WTC11 (cell line): Measurements from ENCODE around the gene IFRD2. TPM values are rescaled to one million over a fixed set of nuclear protein-coding genes. Genes with fewer than 3 reads are reported as not detected.
"Not testable (repeated sequence)": the region's sequence is repeated elsewhere in the genome, so short reads cannot be mapped to it uniquely, and the experiment has no call there.

Experiments
- ATAC-seq: fragments of 200-7000 bp; cut with Tn5 transposase; 2 replicates; pipeline ENCODE4 v1.10.0; 2021; ENCODE audit warnings: mild to moderate bottlenecking, moderate library complexity
- CTCF ChIA-PET: fragments of 300-600 bp; sonication (Branson Sonifier 250); formaldehyde crosslinking; loops from one replicate; lab custom pipeline; 2021; ENCODE audit warnings: antibody characterized with exemption; lab: Charles Lee
- POLR2A ChIA-PET: fragments of 350-600 bp; sonication (Branson Sonifier 250); formaldehyde crosslinking; loops from one replicate; lab custom pipeline; 2021; ENCODE audit warnings: antibody characterized with exemption; lab: Charles Lee
- DNase-seq: peaks from one replicate; pipeline ENCODE4 v3.0.0; 2021; ENCODE audit warnings: low spot score
- H3K27ac Mint-ChIP-seq: 2 replicates; pipeline ENCODE4 v1.8.0; 2021; ENCODE audit warnings: mixed read lengths
- H3K27me3 Mint-ChIP-seq: 2 replicates; pipeline ENCODE4 v1.8.0; 2021; ENCODE audit warnings: low read depth, mild to moderate bottlenecking, moderate library complexity, mixed read lengths
- H3K36me3 Mint-ChIP-seq: 2 replicates; pipeline ENCODE4 v1.8.0; 2021; ENCODE audit warnings: mixed read lengths
- H3K4me1 Mint-ChIP-seq: 2 replicates; pipeline ENCODE4 v1.8.0; 2022; ENCODE audit warnings: mixed read lengths
- H3K4me3 Mint-ChIP-seq: 2 replicates; pipeline ENCODE4 v1.8.0; 2021; ENCODE audit warnings: mild to moderate bottlenecking, moderate library complexity, mixed read lengths
- H3K9me3 Mint-ChIP-seq: 2 replicates; pipeline ENCODE4 v1.8.0; 2021; ENCODE audit warnings: mixed read lengths
- ATF1 ChIP-seq: sonication (generic); formaldehyde crosslinking; IDR thresholded peaks from 2 replicates; pipeline ENCODE4 v1.8.1; 2023; ENCODE audit warnings: mild to moderate bottlenecking, moderate library complexity, missing genetic modification reagents
- CTCF ChIP-seq: fragments of 200-600 bp; IDR thresholded peaks from 2 replicates; pipeline ENCODE4 v1.8.0; 2022; ENCODE audit warnings: antibody characterized with exemption
- E2F1 ChIP-seq: sonication (generic); formaldehyde crosslinking; IDR thresholded peaks from 2 replicates; pipeline ENCODE4 v1.8.0; 2022; ENCODE audit warnings: mild to moderate bottlenecking, missing genetic modification reagents
- ETV6 ChIP-seq: sonication (generic); formaldehyde crosslinking; IDR thresholded peaks from 2 replicates; pipeline ENCODE4 v1.8.1; 2022; ENCODE audit warnings: mild to moderate bottlenecking, missing genetic modification reagents
- HMGA2 ChIP-seq: fragments of 250-450 bp; sonication (Bioruptor Pico); IDR thresholded peaks from 2 replicates; pipeline ENCODE4 v1.4.0; 2021; ENCODE audit warnings: mild to moderate bottlenecking, moderate library complexity
- HMGXB4 ChIP-seq: sonication (generic); formaldehyde crosslinking; IDR thresholded peaks from 2 replicates; pipeline ENCODE4 v1.8.1; 2023; ENCODE audit warnings: mild to moderate bottlenecking, moderate library complexity, missing genetic modification reagents
- MAX ChIP-seq: sonication (generic); formaldehyde crosslinking; IDR thresholded peaks from 2 replicates; pipeline ENCODE4 v1.8.0; 2022; ENCODE audit warnings: mild to moderate bottlenecking, missing genetic modification reagents
- PRDM15 ChIP-seq: sonication (generic); formaldehyde crosslinking; IDR thresholded peaks from 2 replicates; pipeline ENCODE4 v1.8.0; 2022; ENCODE audit warnings: missing genetic modification reagents
- SOX15 ChIP-seq: fragments of 250-450 bp; sonication (Bioruptor Pico); IDR thresholded peaks from 2 replicates; pipeline ENCODE4 v1.9.0; 2021; ENCODE audit warnings: mild to moderate bottlenecking
- ZBTB43 ChIP-seq: sonication (generic); formaldehyde crosslinking; IDR thresholded peaks from 2 replicates; pipeline ENCODE4 v1.8.1; 2023; ENCODE audit warnings: mild to moderate bottlenecking, missing genetic modification reagents
- ZNF121 ChIP-seq: sonication (generic); formaldehyde crosslinking; IDR thresholded peaks from 2 replicates; pipeline ENCODE4 v1.8.0; 2023; ENCODE audit warnings: missing genetic modification reagents
- ZNF232 ChIP-seq: sonication (generic); formaldehyde crosslinking; IDR thresholded peaks from 2 replicates; pipeline ENCODE4 v1.8.0; 2022; ENCODE audit warnings: mild to moderate bottlenecking, missing genetic modification reagents
- ZNF317 ChIP-seq: sonication (generic); formaldehyde crosslinking; IDR thresholded peaks from 2 replicates; pipeline ENCODE4 v1.8.1; 2023; ENCODE audit warnings: low read depth, mild to moderate bottlenecking, moderate library complexity, missing genetic modification reagents, borderline replicate concordance
- total RNA-seq: library from RNA; stranded (reverse); gene quantifications from 3 replicates; pipeline ENCODE4 v1.2.3, GENCODE V29; 2021

Gene IFRD2
- total RNA-seq, 1 experiment from 2014 or later = 92.0 TPM

- TF ChIP-seq ZBTB43 (CRISPR knock-in tag) (no peak), ZNF232 (no peak)
Measured at GRCh38 chr3:50273689-50274065, 18.6 kb downstream of the IFRD2 start (continued).

- Mint-ChIP-seq H3K9me3 (no peaks in the 10 kb centered on the region), H3K27ac (no peak overlapping the region)
Measured at GRCh38 chr3:50272911-50273688, 19.1 kb downstream of the IFRD2 start.

GRCh38 chr3:50272538-50272910, 19.7 kb downstream of the IFRD2 start:
- H3K27ac Mint-ChIP-seq, H3K36me3 Mint-ChIP-seq, DNase-seq, POLR2A ChIA-PET, H3K9me3 Mint-ChIP-seq, H3K4me3 Mint-ChIP-seq, ATAC-seq: not testable (repeated sequence)
- peaks cover 47% of the 10 kb centered on the region for H3K27me3 Mint-ChIP-seq
- H3K4me1 Mint-ChIP-seq = peaks cover 44% of the 10 kb centered on the region
- CTCF ChIA-PET = interaction anchor here (0.8 to 12.5 kb wide), 10 partner anchors 8 to 79 kb away, joined by 3 to 145 read pairs (median 5); partner anchors contain the start of gene GNAT1

More at GRCh38 chr3:50272911-50273688, 19.1 kb downstream of the IFRD2 start:
- peak overlapping the region; percentile 67 for H3K4me3 Mint-ChIP-seq
- ChIA-PET POLR2A (no interaction called here), CTCF (interaction anchor here (0.8 to 12.5 kb wide), 9 partner anchors 8 to 79 kb away, joined by 3 to 145 read pairs (median 31); partner anchors contain the start of genes GNAT1 and HYAL2)
- peaks cover 38% of the 10 kb centered on the region for H3K4me1 Mint-ChIP-seq
- DNase-seq = peak; percentile 94
- H3K27me3 Mint-ChIP-seq = peaks cover 53% of the 10 kb centered on the region
- 0 out of 2 replicates have a peak, but pooled peaks have one; percentile 49 for TF ChIP-seq ATF1 (CRISPR knock-in tag)
- TF ChIP-seq CTCF = peak; percentile 97
- TF ChIP-seq ZNF317 (CRISPR knock-in tag) = no peak
- TF ChIP-seq ETV6 (CRISPR knock-in tag) = peak; percentile 76
- TF ChIP-seq ZNF121 (CRISPR knock-in tag) = no peak
- TF ChIP-seq SOX15 = no peak
- TF ChIP-seq HMGA2 = peak; percentile 84; the same call in 1 of the 2 replicates
- 0 out of 2 replicates have a peak, but pooled peaks have one; percentile 48 for TF ChIP-seq HMGXB4
- TF ChIP-seq PRDM15 (CRISPR knock-in tag) = 0 out of 2 replicates have a peak, but pooled peaks have one; percentile 13
- peak; percentile 50; the same call in 1 of the 2 replicates for TF ChIP-seq MAX (CRISPR knock-in tag)
- no peak for TF ChIP-seq E2F1 (CRISPR knock-in tag)
- peak; percentile 37 for ATAC-seq
- no peaks in the 10 kb centered on the region for H3K36me3 Mint-ChIP-seq
